Epithelial cell of proximal tubule (primary cell): Measurements from ENCODE around the gene FAM210A. TPM values are rescaled to one million over a fixed set of nuclear protein-coding genes. Genes with fewer than 3 reads are reported as not detected.

ENCODE experiments used
- DNase-seq: peaks from one replicate; pipeline ENCODE4 v3.0.0-alpha.2; 2011; ENCODE audit warnings: low read depth
- H3K4me3 ChIP-seq: 2 replicates; pipeline ENCODE4 v1.5.1; 2011; ENCODE audit warnings: low read depth, mild to moderate bottlenecking, low read length
- total RNA-seq: library from RNA; depleted of rRNA; stranded (reverse); fragments of >200 nt; gene quantifications from 2 replicates; pipeline ENCODE4 v1.2.3, GENCODE V29; 2015
- TF ChIP-seq, protein P1 (sequence below): conservative IDR thresholded peaks from 2 replicates; pipeline ENCODE4 v1.5.1; 2012; ENCODE audit warnings: low read depth, mild to moderate bottlenecking, low read length

FAM210A gene
- total RNA-seq, 1 donor from 2014 or later = 13.4 TPM

DNA sequence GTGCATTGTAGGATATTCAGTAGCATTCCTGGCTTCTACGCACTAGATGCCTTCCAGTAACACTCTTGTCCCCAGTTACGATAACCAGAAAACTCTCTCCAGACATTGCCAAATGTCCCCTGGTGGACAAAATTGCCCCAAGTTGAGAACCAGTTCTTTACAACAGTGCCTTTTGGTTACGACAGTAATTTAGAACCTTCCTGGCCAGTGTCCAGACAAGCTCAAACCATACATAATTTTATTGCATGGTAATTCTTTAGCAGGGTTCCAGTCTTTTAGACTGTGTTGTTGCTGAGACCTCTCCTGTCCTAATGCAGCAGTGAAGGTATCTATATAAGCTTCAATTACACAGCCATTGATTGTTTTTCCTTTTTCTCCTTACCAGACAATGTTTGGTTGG, 20.3 kb upstream of the FAM210A start:
- TF ChIP-seq, protein P1, sequence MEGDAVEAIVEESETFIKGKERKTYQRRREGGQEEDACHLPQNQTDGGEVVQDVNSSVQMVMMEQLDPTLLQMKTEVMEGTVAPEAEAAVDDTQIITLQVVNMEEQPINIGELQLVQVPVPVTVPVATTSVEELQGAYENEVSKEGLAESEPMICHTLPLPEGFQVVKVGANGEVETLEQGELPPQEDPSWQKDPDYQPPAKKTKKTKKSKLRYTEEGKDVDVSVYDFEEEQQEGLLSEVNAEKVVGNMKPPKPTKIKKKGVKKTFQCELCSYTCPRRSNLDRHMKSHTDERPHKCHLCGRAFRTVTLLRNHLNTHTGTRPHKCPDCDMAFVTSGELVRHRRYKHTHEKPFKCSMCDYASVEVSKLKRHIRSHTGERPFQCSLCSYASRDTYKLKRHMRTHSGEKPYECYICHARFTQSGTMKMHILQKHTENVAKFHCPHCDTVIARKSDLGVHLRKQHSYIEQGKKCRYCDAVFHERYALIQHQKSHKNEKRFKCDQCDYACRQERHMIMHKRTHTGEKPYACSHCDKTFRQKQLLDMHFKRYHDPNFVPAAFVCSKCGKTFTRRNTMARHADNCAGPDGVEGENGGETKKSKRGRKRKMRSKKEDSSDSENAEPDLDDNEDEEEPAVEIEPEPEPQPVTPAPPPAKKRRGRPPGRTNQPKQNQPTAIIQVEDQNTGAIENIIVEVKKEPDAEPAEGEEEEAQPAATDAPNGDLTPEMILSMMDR = no peak
- no peak for DNase-seq
- no peak overlapping the region for H3K4me3 ChIP-seq

GRCh38 chr18:13745696-13746095, 19.3 kb upstream of the FAM210A start:
- DNase-seq = no peak
- TF ChIP-seq, protein P1 = no peak
- H3K4me3 ChIP-seq = no peak overlapping the region

GRCh38 chr18:13735681-13736080, 9.3 kb upstream of the FAM210A start:
- no peak for DNase-seq
- H3K4me3 ChIP-seq = no peak overlapping the region
- TF ChIP-seq, protein P1 = no peak

- DNase-seq = no peak
- TF ChIP-seq, protein P1 = no peak
- no peak overlapping the region for H3K4me3 ChIP-seq
These were observed 4.1 kb upstream of the FAM210A start for GRCh38 chr18:13730481-13730880.

- no peak for DNase-seq
- TF ChIP-seq, protein P1 = no peak
- peak overlapping the region; percentile 83 for H3K4me3 ChIP-seq
These were observed 594 bp upstream of the FAM210A start for GRCh38 chr18:13726972-13727331.

DNA sequence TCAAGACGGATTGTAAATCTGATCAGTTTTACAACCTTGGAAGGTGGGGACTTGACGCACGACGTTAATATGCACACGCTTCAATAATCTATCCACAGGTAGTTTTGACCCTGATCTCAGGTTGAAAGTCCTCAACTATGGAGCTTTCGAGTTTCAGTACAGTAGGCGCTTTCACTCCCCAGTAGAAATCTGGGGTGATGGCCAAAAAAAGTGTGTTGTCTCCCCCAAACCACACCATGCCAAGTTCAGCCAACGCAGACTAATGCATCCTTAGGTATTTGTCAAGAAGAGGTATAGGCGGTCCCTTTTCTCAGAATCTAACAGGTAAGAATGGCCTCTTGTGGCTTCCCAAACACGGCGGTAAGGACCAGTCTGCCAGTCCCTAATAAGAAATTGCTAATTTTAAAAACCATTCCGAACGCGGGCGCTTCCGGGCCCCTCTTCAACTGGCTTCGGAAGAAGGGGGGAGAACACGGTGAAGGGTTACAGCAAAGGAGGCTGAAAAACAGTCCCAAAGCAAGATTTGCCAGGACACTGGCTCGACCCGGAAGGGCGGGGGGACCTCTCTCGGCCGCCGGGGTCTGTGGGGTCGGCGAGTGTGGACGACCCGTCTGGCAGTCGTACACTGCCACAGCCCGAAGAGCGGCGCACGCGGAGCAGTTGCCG, 659 bp downstream of the FAM210A start:
- no peak for DNase-seq
- TF ChIP-seq, protein P1 = no peak
- peak overlapping the region; percentile 83 for H3K4me3 ChIP-seq

DNA sequence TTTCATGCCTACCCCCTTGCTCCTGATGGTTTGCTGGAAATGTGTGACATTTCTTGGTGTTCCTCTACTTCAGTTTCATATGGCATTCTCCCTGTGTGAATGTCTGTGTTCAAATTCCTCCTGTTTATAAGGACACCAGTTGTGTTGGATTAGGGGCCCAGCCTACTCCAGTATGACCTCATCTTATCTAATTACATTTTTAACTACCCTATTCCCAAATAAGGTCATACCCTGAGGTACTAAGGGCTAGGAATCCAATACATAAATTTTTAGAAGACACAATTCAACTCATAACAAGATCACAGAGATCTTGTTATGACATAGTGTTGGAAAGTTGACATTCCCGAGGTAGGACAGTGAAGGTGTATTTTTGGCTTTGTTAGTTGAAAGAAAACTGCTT, 5.5 kb downstream of the FAM210A start:
- no peak overlapping the region for H3K4me3 ChIP-seq
- no peak for DNase-seq
- TF ChIP-seq, protein P1 = no peak
